Loucy (cell line): ENCODE results near the gene TENM3.

Experiments
- H2AFZ ChIP-seq: fragments of 200-600 bp; sonication (generic); 2 replicates; pipeline ENCODE4 v1.6.0; 2016; ENCODE audit warnings: antibody characterized with exemption, mild to moderate bottlenecking, low read length, moderate library complexity
- H3F3A ChIP-seq: fragments of 200-600 bp; 2 replicates; pipeline ENCODE4 v1.6.0; 2016; ENCODE audit warnings: antibody characterized with exemption, low read depth, mild to moderate bottlenecking
- H3K27me3 ChIP-seq: fragments of 200-600 bp; sonication (generic); 2 replicates; pipeline ENCODE4 v1.6.1; 2014; ENCODE audit warnings: low read length, mild to moderate bottlenecking; ENCODE audit not compliant: insufficient read depth, poor library complexity, severe bottlenecking
- H3K36me3 ChIP-seq: fragments of 200-600 bp; sonication (generic); 2 replicates; pipeline ENCODE4 v1.6.1; 2016; ENCODE audit warnings: low read length; ENCODE audit not compliant: insufficient read depth
- H3K4me1 ChIP-seq: fragments of 200-600 bp; sonication (generic); 2 replicates; pipeline ENCODE4 v1.5.1; 2014; ENCODE audit warnings: low read length, mild to moderate bottlenecking; ENCODE audit not compliant: insufficient read depth, poor library complexity, severe bottlenecking
- H3K4me2 ChIP-seq: fragments of 200-600 bp; sonication (generic); 2 replicates; pipeline ENCODE4 v1.6.0; 2014; ENCODE audit warnings: antibody characterized with exemption, low read length, low read depth, mild to moderate bottlenecking; ENCODE audit not compliant: poor library complexity, severe bottlenecking
- H3K4me3 ChIP-seq: fragments of 200-600 bp; sonication (generic); 2 replicates; pipeline ENCODE4 v1.5.1; 2014; ENCODE audit warnings: low read length, mild to moderate bottlenecking, mixed read lengths; ENCODE audit not compliant: poor library complexity, severe bottlenecking
- H3K79me2 ChIP-seq: fragments of 200-600 bp; sonication (generic); 2 replicates; pipeline ENCODE4 v1.6.1; 2014; ENCODE audit warnings: low read length; ENCODE audit not compliant: insufficient read depth
- H3K9ac ChIP-seq: fragments of 200-600 bp; sonication (generic); 2 replicates; pipeline ENCODE4 v1.6.0; 2014; ENCODE audit warnings: mild to moderate bottlenecking, low read depth, low read length, moderate library complexity; ENCODE audit not compliant: poor library complexity, severe bottlenecking
- H3K9me2 ChIP-seq: fragments of 200-600 bp; sonication (generic); replicated peaks from 2 replicates; pipeline ENCODE4 v1.6.1; 2016; ENCODE audit warnings: low read depth, low read length, mixed read lengths
- H3K9me3 ChIP-seq: fragments of 200-600 bp; sonication (generic); 2 replicates; pipeline ENCODE4 v1.6.1; 2014; ENCODE audit warnings: mild to moderate bottlenecking, antibody characterized with exemption, low read length, low read depth; ENCODE audit not compliant: insufficient read depth
- H4K20me1 ChIP-seq: fragments of 200-600 bp; sonication (generic); 2 replicates; pipeline ENCODE4 v1.6.0; 2014; ENCODE audit warnings: antibody characterized with exemption, low read length, mild to moderate bottlenecking; ENCODE audit not compliant: insufficient read depth, poor library complexity, severe bottlenecking
- EZH2phosphoT487 ChIP-seq: fragments of 200-600 bp; IDR thresholded peaks from 2 replicates; pipeline ENCODE4 v1.6.1; 2018; ENCODE audit warnings: antibody characterized with exemption, mild to moderate bottlenecking, moderate library complexity, borderline replicate concordance
- TF ChIP-seq, protein P1 (sequence below): fragments of 200-600 bp; sonication (generic); conservative IDR thresholded peaks from 2 replicates; pipeline ENCODE4 v1.5.1; 2014; ENCODE audit warnings: mild to moderate bottlenecking, antibody characterized with exemption, low read length

TENM3 gene

DNA sequence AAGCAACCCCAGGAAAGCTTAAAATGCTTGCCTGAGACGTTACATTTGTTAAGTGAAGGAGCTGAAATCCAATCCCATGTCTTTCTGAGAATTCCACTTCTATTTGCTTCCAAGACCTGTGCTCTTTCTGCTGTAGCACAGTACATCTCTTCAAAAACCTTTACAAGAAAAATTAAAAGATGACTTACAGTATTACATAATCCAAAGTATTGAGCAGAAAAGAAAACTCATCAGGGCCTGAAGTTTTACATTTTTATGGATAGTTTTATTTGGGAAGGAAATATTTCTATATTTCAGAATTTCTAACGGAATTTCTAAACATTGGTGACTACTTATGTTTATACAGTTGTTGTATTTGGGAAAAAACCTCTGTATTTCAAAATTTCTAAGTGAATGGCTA, 276.3 kb downstream of the TENM3 start:
- H3K4me1 ChIP-seq: no peaks in the 10 kb centered on the region
- no peak overlapping the region for H2AFZ ChIP-seq
- no peaks in the 10 kb centered on the region for H4K20me1 ChIP-seq
- TF ChIP-seq, protein P1, sequence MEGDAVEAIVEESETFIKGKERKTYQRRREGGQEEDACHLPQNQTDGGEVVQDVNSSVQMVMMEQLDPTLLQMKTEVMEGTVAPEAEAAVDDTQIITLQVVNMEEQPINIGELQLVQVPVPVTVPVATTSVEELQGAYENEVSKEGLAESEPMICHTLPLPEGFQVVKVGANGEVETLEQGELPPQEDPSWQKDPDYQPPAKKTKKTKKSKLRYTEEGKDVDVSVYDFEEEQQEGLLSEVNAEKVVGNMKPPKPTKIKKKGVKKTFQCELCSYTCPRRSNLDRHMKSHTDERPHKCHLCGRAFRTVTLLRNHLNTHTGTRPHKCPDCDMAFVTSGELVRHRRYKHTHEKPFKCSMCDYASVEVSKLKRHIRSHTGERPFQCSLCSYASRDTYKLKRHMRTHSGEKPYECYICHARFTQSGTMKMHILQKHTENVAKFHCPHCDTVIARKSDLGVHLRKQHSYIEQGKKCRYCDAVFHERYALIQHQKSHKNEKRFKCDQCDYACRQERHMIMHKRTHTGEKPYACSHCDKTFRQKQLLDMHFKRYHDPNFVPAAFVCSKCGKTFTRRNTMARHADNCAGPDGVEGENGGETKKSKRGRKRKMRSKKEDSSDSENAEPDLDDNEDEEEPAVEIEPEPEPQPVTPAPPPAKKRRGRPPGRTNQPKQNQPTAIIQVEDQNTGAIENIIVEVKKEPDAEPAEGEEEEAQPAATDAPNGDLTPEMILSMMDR: no peak
- no peak for TF ChIP-seq EZH2phosphoT487
- no peak overlapping the region for H3K4me2 ChIP-seq
- H3K36me3 ChIP-seq: no peaks in the 10 kb centered on the region
- no peaks in the 10 kb centered on the region for H3K9me3 ChIP-seq
- no peaks in the 10 kb centered on the region for H3K27me3 ChIP-seq
- H3K79me2 ChIP-seq: no peaks in the 10 kb centered on the region
- H3K9ac ChIP-seq: no peak overlapping the region
- H3K9me2 ChIP-seq: no peaks in the 10 kb centered on the region
- H3F3A ChIP-seq: no peaks in the 10 kb centered on the region
- H3K4me3 ChIP-seq: no peak overlapping the region

DNA sequence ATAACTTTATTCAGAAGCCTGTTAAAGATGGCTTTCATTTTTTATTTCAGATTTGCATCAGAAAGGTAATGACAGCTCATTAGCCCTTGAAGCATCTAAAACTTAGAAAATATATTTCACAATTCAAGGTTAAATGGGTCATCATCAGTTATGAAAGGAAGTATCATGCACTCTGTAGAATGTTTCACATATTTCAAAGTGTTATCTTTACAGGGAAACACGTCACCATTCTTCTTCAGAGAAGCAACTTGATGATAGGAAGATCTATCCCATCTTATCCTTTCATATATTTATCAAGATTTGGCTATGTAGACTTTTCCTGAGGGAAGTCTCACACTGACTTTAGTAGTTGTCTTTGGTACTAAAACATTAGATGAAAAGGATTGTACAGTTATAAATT, 277.8 kb downstream of the TENM3 start:
- H3K36me3 ChIP-seq: no peaks in the 10 kb centered on the region
- H3K9ac ChIP-seq: no peak overlapping the region
- no peak overlapping the region for H3K4me3 ChIP-seq
- H3F3A ChIP-seq: no peaks in the 10 kb centered on the region
- no peaks in the 10 kb centered on the region for H3K79me2 ChIP-seq
- no peaks in the 10 kb centered on the region for H3K9me2 ChIP-seq
- H3K9me3 ChIP-seq: no peaks in the 10 kb centered on the region
- H4K20me1 ChIP-seq: no peaks in the 10 kb centered on the region
- no peaks in the 10 kb centered on the region for H3K4me1 ChIP-seq
- no peaks in the 10 kb centered on the region for H3K27me3 ChIP-seq
- TF ChIP-seq, protein P1: no peak
- no peak for TF ChIP-seq EZH2phosphoT487
- no peak overlapping the region for H3K4me2 ChIP-seq
- H2AFZ ChIP-seq: no peak overlapping the region

DNA sequence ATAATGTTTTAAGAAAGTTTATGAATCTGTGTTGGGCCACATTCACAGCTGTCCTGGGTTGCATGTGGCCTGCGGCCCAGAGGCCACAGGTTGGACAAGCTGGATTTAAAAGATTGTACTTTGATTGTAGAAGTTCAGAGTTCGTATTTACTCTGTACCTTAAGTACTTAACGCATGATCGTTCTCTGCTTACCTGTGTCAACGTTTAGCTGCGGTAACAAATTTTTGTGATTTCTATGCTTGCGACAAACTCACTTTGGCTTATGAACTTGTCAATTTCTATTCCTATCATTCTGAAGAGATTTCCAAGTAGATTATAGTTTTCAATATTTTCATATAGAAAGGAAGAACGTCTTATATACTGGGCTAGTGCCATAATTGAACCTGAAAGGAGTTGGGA, 285.6 kb downstream of the TENM3 start:
- TF ChIP-seq, protein P1: no peak
- no peak for TF ChIP-seq EZH2phosphoT487
- no peaks in the 10 kb centered on the region for H3F3A ChIP-seq
- H3K79me2 ChIP-seq: no peaks in the 10 kb centered on the region
- no peaks in the 10 kb centered on the region for H3K36me3 ChIP-seq
- no peak overlapping the region for H2AFZ ChIP-seq
- no peaks in the 10 kb centered on the region for H3K4me1 ChIP-seq
- H3K4me2 ChIP-seq: no peak overlapping the region
- no peaks in the 10 kb centered on the region for H3K9me2 ChIP-seq
- H3K27me3 ChIP-seq: no peaks in the 10 kb centered on the region
- no peak overlapping the region for H3K9ac ChIP-seq
- no peaks in the 10 kb centered on the region for H3K9me3 ChIP-seq
- H3K4me3 ChIP-seq: no peak overlapping the region
- H4K20me1 ChIP-seq: no peaks in the 10 kb centered on the region
